SH-SY5Y (cell line): ENCODE results near the gene CCND3.

Experiments
- GATA2 ChIP-seq: IDR thresholded peaks from 2 replicates; pipeline ENCODE4 v1.6.1; 2011; ENCODE audit warnings: mild to moderate bottlenecking, low read depth, low read length
- GATA3 ChIP-seq: IDR thresholded peaks from 2 replicates; pipeline ENCODE4 v1.6.1; 2011; ENCODE audit warnings: low read depth, mild to moderate bottlenecking, low read length, moderate library complexity

CCND3 gene

GRCh38 chr6:41939176-41939847, 2.3 kb downstream of the CCND3 start:
- no peak for TF ChIP-seq GATA3
- no peak for TF ChIP-seq GATA2

DNA sequence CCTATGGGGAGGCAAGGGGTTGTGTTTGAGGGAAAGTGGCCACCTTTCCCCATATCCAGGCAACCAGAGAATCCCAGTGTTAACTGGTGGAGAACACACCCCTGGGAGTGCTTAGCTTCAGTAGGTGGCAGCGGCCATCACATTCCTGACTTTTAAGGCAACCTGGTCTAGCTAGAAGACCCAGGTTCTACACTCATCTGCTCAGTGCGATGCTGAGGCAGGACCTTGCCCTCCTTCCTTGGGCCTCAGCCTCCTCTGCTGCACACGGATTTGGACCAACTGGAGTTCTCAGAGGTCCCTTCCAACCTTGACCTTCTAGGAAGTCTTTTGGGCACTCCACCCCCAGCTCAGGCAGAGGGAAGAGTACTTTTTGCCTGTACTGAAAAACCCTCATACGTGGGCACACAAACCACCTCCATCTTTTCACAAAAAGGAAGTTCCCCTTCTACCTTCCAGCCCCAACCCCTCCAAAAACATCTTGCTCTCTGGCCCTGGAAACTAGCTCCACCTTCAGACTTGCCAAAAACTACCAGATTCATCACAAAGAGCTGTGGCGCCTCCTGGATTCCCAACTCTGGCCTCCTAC, 2.9 kb downstream of the CCND3 start:
- no peak for TF ChIP-seq GATA3
- TF ChIP-seq GATA2 = no peak

- TF ChIP-seq GATA3 (no peak), GATA2 (no peak)
These were observed 3.6 kb downstream of the CCND3 start for GRCh38 chr6:41937861-41938574.

DNA sequence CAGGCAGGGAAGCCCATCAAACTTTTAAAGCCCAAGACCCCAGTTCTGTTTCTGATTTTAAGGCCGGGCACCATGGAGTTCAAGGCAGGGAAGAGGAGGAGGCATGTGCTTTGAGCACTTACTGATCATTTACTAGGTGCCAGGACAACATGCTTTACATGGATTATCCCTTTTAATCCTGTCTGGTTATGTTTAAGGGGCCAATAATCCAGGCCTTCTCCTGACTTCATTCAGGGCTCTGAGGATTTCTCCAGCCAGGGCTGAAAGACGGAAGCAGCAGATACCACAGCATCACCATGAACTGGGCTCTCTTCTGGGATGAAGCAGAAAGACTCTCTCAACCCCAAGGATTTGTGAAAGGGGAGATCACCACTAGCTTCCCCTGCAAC, 4.1 kb downstream of the CCND3 start:
- TF ChIP-seq GATA3 (no peak), GATA2 (no peak)

DNA sequence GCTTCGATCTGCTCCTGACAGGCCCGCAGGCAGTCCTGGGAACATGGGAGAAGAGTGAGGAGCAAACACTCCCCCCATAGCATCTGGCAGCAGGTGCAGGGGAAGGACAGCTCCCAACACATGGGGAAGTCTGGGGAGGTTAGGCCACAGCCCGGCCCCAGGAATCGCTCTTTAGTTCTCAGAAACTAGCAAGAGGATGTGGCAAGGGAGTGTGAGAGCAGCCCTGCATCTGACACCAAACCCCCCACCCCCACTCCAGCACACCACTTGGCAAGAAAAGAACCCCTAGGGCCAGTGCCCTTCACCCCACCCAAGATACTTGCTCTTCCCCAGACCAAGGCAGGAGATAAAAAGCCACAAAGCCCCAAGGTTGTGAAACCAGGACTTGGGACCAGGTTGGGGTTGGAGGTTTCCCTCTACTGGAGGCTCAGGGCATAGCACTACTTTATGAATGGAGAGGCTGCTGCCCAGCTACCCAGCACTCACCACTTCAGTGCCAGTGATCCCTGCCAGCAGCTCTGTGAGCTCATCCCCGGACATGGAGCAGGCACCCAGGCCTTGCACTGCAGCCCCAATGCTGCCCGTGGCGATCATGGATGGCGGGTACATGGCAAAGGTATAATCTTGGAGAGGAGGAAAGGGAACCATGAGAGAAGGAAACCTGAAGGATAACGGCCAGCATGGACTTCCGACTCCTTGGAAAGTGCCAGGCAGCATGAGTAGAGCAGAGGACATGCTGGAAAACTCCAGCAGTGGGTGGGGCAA, 5.4 kb downstream of the CCND3 start:
- TF ChIP-seq GATA2 (no peak), GATA3 (no peak)

- TF ChIP-seq GATA3 (no peak), GATA2 (no peak)
These were observed 5.9 kb downstream of the CCND3 start for GRCh38 chr6:41935685-41936072.

DNA sequence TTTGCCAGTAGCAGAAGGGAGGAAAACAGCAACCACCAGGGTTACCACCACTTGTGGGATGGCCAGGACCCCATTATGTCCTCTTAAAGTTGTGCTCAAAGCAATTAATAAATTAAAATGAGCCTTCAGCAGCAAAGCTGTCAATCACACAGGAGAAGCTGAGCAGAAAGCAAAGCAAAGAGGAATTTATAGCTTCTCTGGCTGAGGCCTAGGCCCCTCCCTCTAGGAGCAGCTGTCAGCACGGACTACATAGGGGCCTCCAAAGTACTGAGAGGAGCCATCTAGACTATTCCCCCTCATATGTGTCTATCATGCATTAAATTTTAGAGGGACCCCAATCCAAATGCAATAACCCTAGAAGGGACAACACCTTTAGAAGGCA, 6.4 kb downstream of the CCND3 start:
- no peak for TF ChIP-seq GATA3
- TF ChIP-seq GATA2 = no peak

- no peak for TF ChIP-seq GATA2
- TF ChIP-seq GATA3 = no peak
These were observed 7.1 kb downstream of the CCND3 start for GRCh38 chr6:41934278-41935192.

DNA sequence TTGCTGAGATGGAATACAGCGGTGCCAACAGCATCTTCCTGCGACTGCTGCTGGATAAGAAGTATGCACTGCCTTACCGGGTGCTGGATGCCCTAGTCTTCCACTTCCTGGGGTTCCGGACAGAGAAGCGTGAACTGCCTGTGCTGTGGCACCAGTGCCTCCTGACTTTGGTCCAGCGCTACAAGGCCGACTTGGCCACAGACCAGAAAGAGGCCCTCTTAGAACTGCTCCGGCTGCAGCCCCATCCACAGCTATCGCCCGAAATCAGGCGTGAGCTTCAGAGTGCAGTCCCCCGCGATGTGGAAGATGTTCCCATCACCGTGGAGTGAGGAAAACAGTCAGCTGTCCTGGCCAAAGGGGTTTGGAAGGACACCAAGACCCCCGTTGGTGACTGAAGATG, 9.2 kb downstream of the CCND3 start:
- TF ChIP-seq GATA2 = no peak
- TF ChIP-seq GATA3 = no peak

GRCh38 chr6:41931792-41932191, 9.8 kb downstream of the CCND3 start:
- TF ChIP-seq GATA2 (no peak), GATA3 (no peak)

- TF ChIP-seq GATA3 (no peak), GATA2 (no peak)
These were observed 11.7 kb downstream of the CCND3 start for GRCh38 chr6:41929924-41930323.

DNA sequence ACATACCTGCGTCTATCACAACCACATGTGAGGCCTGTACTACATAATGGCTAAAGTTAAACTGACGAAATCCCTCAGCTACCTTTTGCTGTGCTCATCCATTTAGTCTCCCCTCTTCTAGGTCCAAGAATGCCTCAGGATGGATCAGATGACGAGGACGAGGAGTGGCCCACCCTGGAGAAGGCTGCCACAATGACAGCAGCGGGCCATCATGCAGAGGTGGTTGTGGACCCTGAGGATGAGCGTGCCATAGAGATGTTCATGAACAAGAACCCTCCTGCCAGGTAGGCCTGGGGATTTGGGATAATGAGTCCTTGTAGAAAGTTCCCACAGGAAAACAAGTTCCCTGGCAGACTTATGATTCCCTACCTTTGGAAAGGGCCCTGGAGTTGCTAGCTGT, 14.4 kb downstream of the CCND3 start:
- no peak for TF ChIP-seq GATA3
- no peak for TF ChIP-seq GATA2

DNA sequence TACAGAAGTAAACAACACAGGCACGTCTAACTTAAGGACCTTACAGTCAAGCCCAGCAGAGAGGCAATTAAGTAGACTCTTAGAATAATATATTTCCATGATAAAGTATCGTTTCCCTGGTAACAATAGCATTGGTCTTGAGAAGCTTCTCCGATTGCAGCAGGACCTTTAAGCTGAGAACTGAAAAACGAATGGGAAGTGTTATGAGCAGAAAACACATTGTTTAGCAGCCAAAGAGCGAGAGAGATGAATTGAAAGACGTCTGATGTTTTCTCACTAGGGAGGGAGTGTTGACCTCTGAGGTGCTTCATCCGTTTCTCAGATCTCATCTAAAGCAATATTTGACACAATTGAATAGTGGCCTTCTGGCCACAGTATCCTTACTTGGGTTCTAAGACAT, 19.5 kb downstream of the CCND3 start:
- no peak for TF ChIP-seq GATA3
- no peak for TF ChIP-seq GATA2

DNA sequence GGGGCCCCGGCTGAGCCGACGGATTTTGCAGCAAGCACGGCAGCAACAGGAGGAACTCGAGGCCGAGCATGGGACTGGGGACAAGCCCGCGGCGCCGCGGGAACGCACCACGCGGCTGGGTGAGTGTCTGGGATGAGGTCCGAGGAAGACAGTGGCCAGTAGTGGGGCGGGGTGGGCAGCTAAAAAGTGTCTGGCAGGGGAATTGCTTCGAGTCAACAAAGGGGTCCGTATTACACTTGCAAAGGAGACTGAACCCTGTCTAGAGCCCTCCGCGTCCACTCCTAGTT, 20.0 kb downstream of the CCND3 start:
- TF ChIP-seq GATA3 = no peak
- TF ChIP-seq GATA2 = no peak
